HG02763 (cell line): ENCODE measurements around the gene CFAP57.
"Not testable (repeated sequence)": the region's sequence is repeated elsewhere in the genome, so short reads cannot be mapped to it uniquely, and the experiment has no call there.

Experiments used
- ATAC-seq: cut with Tn5 transposase; IDR thresholded peaks from one replicate; pipeline ENCODE4 v1.9.1; 2021; ENCODE audit warnings: mild to moderate bottlenecking, moderate library complexity; ENCODE audit not compliant: unreplicated experiment

The CFAP57 gene

GRCh38 chr1:43171312-43171875 lies 736 bp upstream of the CFAP57 start:
- no peak for ATAC-seq

- ATAC-seq, result peak; percentile 48
These were observed 420 bp downstream of the CFAP57 start for GRCh38 chr1:43172527-43172972.

- no peak for ATAC-seq
These were observed 2.7 kb downstream of the CFAP57 start for GRCh38 chr1:43174873-43175272.

GRCh38 chr1:43177691-43178090 lies 5.6 kb downstream of the CFAP57 start:
- ATAC-seq, result no peak

- ATAC-seq, result no peak
These were observed 12.3 kb downstream of the CFAP57 start for GRCh38 chr1:43184388-43184787.

- no peak for ATAC-seq
These were observed 12.9 kb downstream of the CFAP57 start for GRCh38 chr1:43184995-43185394.

GRCh38 chr1:43188106-43188505 lies 16.0 kb downstream of the CFAP57 start:
- ATAC-seq, result no peak

GRCh38 chr1:43194509-43194908 lies 22.4 kb downstream of the CFAP57 start:
- ATAC-seq, result no peak

- ATAC-seq, result no peak
These were observed 25.4 kb downstream of the CFAP57 start for GRCh38 chr1:43197343-43198127.

- ATAC-seq, result peak; percentile 63
These were observed 27.1 kb downstream of the CFAP57 start for GRCh38 chr1:43199093-43199726.

- no peak for ATAC-seq
These were observed 31.7 kb downstream of the CFAP57 start for GRCh38 chr1:43203859-43204258.

- ATAC-seq, result no peak
These were observed 32.3 kb downstream of the CFAP57 start for GRCh38 chr1:43204394-43204793.

- ATAC-seq, result no peak
These were observed 33.5 kb downstream of the CFAP57 start for GRCh38 chr1:43205671-43206070.

GRCh38 chr1:43206600-43207228 lies 34.6 kb downstream of the CFAP57 start:
- no peak for ATAC-seq

- no peak for ATAC-seq
These were observed 35.2 kb downstream of the CFAP57 start for GRCh38 chr1:43207229-43207853.

- not testable (repeated sequence) for ATAC-seq
These were observed 36.1 kb downstream of the CFAP57 start for GRCh38 chr1:43208277-43208676.

- no peak for ATAC-seq
These were observed 42.6 kb downstream of the CFAP57 start for GRCh38 chr1:43214501-43215444.

GRCh38 chr1:43217747-43218146 lies 45.6 kb downstream of the CFAP57 start:
- ATAC-seq, result no peak

- peak; percentile 74 for ATAC-seq
These were observed 49.0 kb downstream of the CFAP57 start for GRCh38 chr1:43220905-43221778.
